G401 (cell line): Measurements from ENCODE around the gene ADPRM. TPM values are rescaled to one million over a fixed set of nuclear protein-coding genes. Genes with fewer than 3 reads are reported as not detected.
A peak's percentile ranks its signal among the peaks of the same experiment; 100 is the strongest.

Experiments used
- DNase-seq: peaks from one replicate; pipeline ENCODE4 v3.0.0-alpha.2; 2015; ENCODE audit warnings: low spot score
- in situ Hi-C: cut with HindIII; loops from 2 replicates; pipeline ENCODE4 v1.10.0; 2016; ENCODE audit warnings: low sequenced_read_pairs, mixed read lengths
- total RNA-seq: library from RNA; depleted of rRNA; stranded (reverse); fragments of >200 nt; shearing (Covaris generic); gene quantifications from 2 replicates; pipeline ENCODE4 v1.2.3, GENCODE V29; 2014; rRNA removed

The ADPRM gene, protein sequence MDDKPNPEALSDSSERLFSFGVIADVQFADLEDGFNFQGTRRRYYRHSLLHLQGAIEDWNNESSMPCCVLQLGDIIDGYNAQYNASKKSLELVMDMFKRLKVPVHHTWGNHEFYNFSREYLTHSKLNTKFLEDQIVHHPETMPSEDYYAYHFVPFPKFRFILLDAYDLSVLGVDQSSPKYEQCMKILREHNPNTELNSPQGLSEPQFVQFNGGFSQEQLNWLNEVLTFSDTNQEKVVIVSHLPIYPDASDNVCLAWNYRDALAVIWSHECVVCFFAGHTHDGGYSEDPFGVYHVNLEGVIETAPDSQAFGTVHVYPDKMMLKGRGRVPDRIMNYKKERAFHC
- total RNA-seq, result 12.6 and 15.3 TPM in 2 replicates

DNA sequence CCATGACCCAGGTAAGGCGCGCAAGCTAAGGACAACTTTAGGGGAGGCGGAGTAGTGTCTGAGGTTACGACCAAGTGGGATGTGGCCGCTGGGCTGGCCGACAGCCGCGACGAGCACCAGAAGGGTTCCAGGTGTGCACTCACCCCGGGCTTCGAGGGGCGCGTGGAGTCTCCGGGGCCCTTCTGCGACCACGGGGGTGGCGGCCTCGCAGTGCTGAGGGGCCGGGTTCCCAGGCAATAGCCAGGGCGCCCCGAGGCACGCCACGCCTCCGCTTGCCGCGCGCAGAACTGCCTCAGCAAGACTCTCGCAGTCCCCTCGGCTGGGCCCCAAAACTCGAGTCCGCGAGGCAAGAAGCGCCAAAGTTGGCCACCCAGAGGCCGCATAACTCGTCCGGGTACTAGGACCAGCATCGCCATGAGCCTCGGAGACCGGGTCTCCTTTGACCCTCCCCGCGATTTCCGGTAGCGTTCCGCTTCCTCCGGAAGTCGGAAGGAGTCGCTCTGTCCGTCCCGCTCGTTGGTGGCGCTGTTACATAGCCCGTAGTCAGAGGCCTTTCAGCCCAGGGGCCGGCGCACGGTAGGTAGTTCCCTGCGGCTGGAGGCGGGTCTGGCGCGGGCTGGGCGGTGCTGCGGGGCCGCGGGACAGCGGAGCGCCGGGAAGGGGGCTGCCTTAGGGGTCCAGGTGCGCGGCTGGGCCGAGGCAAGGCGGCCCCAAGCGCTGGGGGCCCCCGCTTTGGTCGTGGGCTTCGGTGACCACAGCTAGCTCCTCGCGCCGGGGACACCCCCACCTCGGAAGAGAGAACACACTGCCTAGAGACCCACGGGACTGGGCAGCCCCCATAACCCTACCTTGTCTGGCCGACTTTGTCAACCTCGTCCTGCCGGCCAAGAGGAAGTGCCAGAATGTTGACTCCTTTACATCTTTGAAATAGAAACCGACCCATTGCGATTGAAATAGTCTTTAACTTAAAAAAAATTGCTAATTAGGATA lies at the start of gene ADPRM, which contains the start of gene SCO1:
Gene ADPRM (plus strand): TSS at position 503 of the 990 bp plus-strand sequence. CDS start 7,333 bp downstream, outside the sequence.
Gene SCO1 (minus strand): TSS at position 442 of the 990 bp plus-strand sequence. CDS start 26 bp downstream, at position 416.
- in situ Hi-C loops, result no loop called here
- DNase-seq, result peak; percentile 96

- DNase-seq, result no peak
- in situ Hi-C loops, result no loop called here
Measured at GRCh38 chr17:10648381-10648780, 49.0 kb upstream of the ADPRM start.

- DNase-seq, result no peak
- in situ Hi-C loops, result no loop called here
Measured at GRCh38 chr17:10648956-10649355, 48.4 kb upstream of the ADPRM start.

DNA sequence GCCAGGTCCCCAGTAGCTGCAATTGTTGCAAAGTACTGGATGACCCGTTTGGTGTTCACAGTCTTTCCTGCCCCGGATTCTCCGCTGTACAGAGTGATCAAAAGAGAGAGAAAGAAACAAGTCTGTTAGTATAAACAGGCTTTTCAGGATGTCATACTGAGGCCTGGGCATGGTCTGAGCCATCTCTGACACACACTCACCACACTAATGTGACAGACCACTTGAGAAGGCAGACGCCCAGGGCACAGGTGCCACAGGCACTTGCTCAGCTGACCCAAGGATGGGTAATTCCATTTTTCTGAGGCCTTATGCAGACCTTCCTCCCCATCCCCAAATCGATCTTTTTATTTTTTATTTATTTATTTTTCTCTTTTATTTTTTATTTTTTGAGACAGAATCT lies 47.8 kb upstream of the ADPRM start:
- no peak for DNase-seq
- in situ Hi-C loops, result no loop called here

GRCh38 chr17:10651927-10652326 lies 45.5 kb upstream of the ADPRM start:
- DNase-seq, result no peak
- in situ Hi-C loops, result no loop called here

- DNase-seq, result no peak
- in situ Hi-C loops, result no loop called here
Measured at GRCh38 chr17:10652984-10653659, 44.3 kb upstream of the ADPRM start.

- no peak for DNase-seq
- in situ Hi-C loops, result no loop called here
Measured at GRCh38 chr17:10653987-10654386, 43.4 kb upstream of the ADPRM start.

- in situ Hi-C loops, result no loop called here
Measured at GRCh38 chr17:10657148-10657547, 40.2 kb upstream of the ADPRM start, which contains the start of gene MYH3. Gene MYH3 (minus strand): TSS chr17:10657309. CDS start chr17:10655064, 2,245 bp downstream.

DNA sequence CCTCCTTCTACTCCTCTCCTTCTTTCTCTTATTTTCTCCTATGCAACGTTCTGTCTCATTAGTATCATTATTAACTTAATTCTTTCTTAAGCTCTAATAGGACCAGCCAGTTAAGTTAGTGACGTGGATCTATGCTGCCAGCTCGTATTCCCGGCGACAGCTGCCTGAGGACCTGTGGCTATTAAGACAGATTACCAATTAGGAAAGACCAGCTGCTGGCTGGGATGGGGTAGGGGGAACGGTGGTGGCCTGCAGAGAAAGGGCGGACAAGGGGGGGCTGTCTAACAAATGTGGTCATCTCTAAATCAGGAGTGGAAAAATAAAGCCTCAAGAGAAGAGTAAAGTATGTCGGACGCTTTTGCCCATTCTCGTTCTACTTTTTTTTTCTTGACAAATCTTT lies 39.5 kb upstream of the ADPRM start:
- no peak for DNase-seq
- in situ Hi-C loops, result no loop called here

More at GRCh38 chr17:10657148-10657547, 40.2 kb upstream of the ADPRM start, which contains the start of gene MYH3:
- no peak for DNase-seq

DNA sequence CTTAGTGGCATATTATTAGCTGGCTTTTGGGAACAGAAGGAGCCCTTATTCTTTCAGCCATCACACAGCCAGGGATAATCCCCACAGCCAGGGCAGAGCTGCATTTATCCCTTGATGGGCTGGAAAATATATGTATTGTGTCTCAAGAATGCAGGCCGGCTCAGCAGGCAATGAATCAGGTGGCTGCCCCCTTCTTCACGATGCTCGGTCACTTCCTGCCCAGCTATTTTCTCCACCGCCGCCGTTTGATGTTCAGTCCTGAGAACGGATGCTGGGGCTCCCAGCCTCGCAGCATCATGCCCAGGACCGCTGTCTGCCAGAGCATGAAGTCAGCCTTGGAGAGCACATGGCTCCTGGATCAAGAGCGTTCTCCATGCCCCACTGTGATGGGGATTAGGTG lies 36.0 kb upstream of the ADPRM start:
- in situ Hi-C loops, result no loop called here
- no peak for DNase-seq

- DNase-seq, result no peak
- in situ Hi-C loops, result no loop called here
Measured at GRCh38 chr17:10663231-10663630, 34.2 kb upstream of the ADPRM start.

DNA sequence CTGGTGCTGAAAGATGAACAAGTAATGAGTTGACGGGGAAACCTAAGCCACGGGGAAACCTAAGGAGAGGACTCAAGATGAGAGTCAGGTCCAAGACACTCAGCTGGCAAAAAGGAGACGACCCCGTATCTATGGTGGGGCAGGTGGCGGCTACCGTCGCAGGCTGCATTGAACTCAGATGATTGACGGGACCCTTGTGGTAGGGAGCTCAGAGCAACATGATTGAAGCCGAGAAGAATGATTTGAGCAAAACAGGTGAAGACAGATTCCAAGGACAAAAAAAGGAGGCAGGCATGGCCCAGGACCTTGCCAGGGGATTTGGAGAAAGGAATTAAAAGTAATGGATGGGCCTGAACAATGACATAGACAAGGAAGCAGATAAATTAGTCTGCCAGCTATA lies 32.8 kb upstream of the ADPRM start:
- no peak for DNase-seq
- in situ Hi-C loops, result no loop called here

- in situ Hi-C loops, result no loop called here
Measured at GRCh38 chr17:10666906-10667305, 30.5 kb upstream of the ADPRM start.

DNA sequence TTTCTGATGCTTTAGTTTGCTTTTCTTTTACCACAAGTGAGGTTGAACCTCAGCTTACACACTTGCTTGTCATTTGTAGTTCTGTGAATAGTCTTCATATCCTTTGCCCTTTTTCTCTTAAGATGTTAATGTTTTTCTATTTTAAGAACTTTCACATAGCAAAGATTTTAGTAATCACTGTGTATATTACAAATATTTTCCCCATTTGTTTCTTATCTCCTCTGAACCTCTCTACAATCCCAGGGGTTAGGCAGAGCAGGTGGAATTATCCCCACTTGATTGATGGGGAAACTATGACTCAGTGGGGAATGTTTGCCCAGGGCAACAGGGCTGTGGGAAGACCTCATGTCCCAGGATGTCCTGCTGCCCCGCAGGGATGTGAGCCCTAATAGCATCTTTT lies 28.6 kb upstream of the ADPRM start:
- DNase-seq, result no peak
- in situ Hi-C loops, result no loop called here

More at GRCh38 chr17:10666906-10667305, 30.5 kb upstream of the ADPRM start:
- DNase-seq, result no peak

GRCh38 chr17:10673312-10673711 lies 24.1 kb upstream of the ADPRM start:
- in situ Hi-C loops, result no loop called here
- DNase-seq, result no peak

DNA sequence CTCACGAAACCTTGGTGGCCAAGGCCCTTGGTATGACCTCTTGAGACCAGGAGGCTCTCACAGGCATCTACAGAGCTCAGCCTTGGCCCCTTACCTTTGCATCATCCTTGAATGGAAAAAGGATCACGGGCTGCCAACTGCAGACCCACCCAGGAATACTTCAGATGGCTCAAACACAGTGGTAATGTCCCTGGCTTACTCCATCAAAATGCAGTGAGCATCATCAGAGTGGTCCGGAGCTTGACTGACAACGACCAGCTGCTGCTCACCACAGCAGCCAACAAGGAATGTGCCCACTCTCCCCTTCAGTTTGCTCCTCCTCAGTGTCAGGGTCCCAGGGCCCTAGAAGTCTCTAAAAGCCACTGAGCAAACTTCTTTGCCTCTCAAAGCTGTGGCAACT lies 22.7 kb upstream of the ADPRM start:
- in situ Hi-C loops, result no loop called here
- no peak for DNase-seq

GRCh38 chr17:10681866-10682446 lies 15.4 kb upstream of the ADPRM start:
- in situ Hi-C loops, result no loop called here
- DNase-seq, result no peak

GRCh38 chr17:10683853-10684252 lies 13.5 kb upstream of the ADPRM start:
- in situ Hi-C loops, result no loop called here
- no peak for DNase-seq

DNA sequence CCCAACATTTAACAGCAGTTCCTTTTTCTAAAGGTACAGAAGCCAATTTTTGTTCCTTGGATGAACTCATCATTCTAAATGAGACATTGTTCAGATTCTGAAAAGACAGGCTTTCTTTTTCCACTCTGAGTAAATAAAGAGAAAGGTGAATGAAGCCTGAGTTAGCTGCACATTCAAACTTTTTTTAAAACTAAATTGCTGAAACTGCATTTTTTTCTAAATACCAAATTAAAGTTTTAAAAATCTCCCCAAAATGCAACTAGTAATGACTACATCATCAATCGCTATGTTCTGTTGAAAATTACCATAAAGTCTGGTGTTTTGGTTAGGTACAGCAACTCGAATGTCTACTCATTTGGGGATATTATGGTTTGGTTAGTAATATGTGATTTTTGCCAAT lies 9.9 kb upstream of the ADPRM start:
- no peak for DNase-seq
- in situ Hi-C loops, result no loop called here
